Smooth muscle cell (in vitro differentiated cells): ENCODE results near the gene AHNAK. TPM values are rescaled to one million over a fixed set of nuclear protein-coding genes. Genes with fewer than 3 reads are reported as not detected.
"Not testable (repeated sequence)": the region's sequence is repeated elsewhere in the genome, so short reads cannot be mapped to it uniquely, and the experiment has no call there.

Experiments used
- DNase-seq: peaks from one replicate; lab custom pipeline; 2025; ENCODE audit not compliant: unreplicated experiment; lab: John Stamatoyannopoulos, UW
- H2AFZ ChIP-seq: fragments of 200-600 bp; sonication (generic); 2 replicates; pipeline ENCODE4 v1.6.0; 2016; ENCODE audit warnings: antibody characterized with exemption, low read depth, mild to moderate bottlenecking
- H3F3A ChIP-seq: fragments of 200-600 bp; sonication (generic); 2 replicates; pipeline ENCODE4 v1.6.0; 2017; ENCODE audit warnings: antibody characterized with exemption, low read depth
- H3K27ac ChIP-seq: fragments of 200-600 bp; sonication (generic); 2 replicates; pipeline ENCODE4 v1.5.1; 2016; ENCODE audit warnings: low read depth, mild to moderate bottlenecking
- H3K27me3 ChIP-seq: fragments of 200-600 bp; sonication (generic); 2 replicates; pipeline ENCODE4 v1.6.1; 2016; ENCODE audit warnings: low read depth, mild to moderate bottlenecking
- H3K36me3 ChIP-seq: fragments of 200-600 bp; sonication (generic); 2 replicates; pipeline ENCODE4 v1.5.1; 2016; ENCODE audit warnings: low read depth
- H3K4me1 ChIP-seq: fragments of 200-600 bp; sonication (generic); 2 replicates; pipeline ENCODE4 v1.5.1; 2016; ENCODE audit warnings: low read depth
- H3K4me2 ChIP-seq: fragments of 200-600 bp; sonication (generic); 2 replicates; pipeline ENCODE4 v1.6.0; 2016; ENCODE audit warnings: mild to moderate bottlenecking
- H3K4me3 ChIP-seq: fragments of 200-600 bp; sonication (generic); 2 replicates; pipeline ENCODE4 v1.5.1; 2016; ENCODE audit warnings: mild to moderate bottlenecking
- H3K79me2 ChIP-seq: fragments of 200-600 bp; sonication (generic); 2 replicates; pipeline ENCODE4 v1.6.0; 2016; ENCODE audit warnings: low read depth, mild to moderate bottlenecking
- H3K9ac ChIP-seq: fragments of 200-600 bp; sonication (generic); 2 replicates; pipeline ENCODE4 v1.6.0; 2016; ENCODE audit warnings: low read depth
- H3K9me3 ChIP-seq: fragments of 200-600 bp; sonication (generic); replicated peaks from 2 replicates; pipeline ENCODE4 v1.5.1; 2016; ENCODE audit warnings: low read depth
- H4K20me1 ChIP-seq: fragments of 200-600 bp; sonication (generic); 2 replicates; pipeline ENCODE4 v1.6.0; 2016; ENCODE audit warnings: low read depth
- CTCF ChIP-seq: fragments of 200-600 bp; sonication (generic); IDR thresholded peaks from 2 replicates; pipeline ENCODE4 v1.5.1; 2017; ENCODE audit warnings: borderline replicate concordance, mild to moderate bottlenecking, antibody characterized with exemption; ENCODE audit not compliant: insufficient read depth, poor library complexity, severe bottlenecking
- WGBS: methylation state at CpG from one replicate; pipeline ENCODE4 v1.1.7; 2016; ENCODE audit warnings: low lambda C conversion rate; 5-methylcytosine and 5-hydroxymethylcytosine counted together
- polyA plus RNA-seq: library from polyadenylated mRNA; unstranded; fragments of >200 nt; fragmentation: Nextera tagmentation; extraction: Ambion mirVana; gene quantifications from 2 replicates; pipeline ENCODE4 v1.2.1, GENCODE V29; 2016
- total RNA-seq: library from RNA; depleted of rRNA; stranded (reverse); fragments of >200 nt; gene quantifications from 2 replicates; pipeline ENCODE4 v1.2.3, GENCODE V29; 2014

AHNAK gene
- total and polyA plus RNA-seq, 2 experiments from 2014 or later: 27.2 to 229 TPM

GRCh38 chr11:62560566-62561103, 14.0 kb upstream of the AHNAK start:
- TF ChIP-seq CTCF: peak; percentile 81
- WGBS: 20% methylated on average over 2 of the region's 2 CpGs
- Histone ChIP-seq H3K27ac (peak overlapping the region; percentile 88), H3K36me3 (peaks cover 7% of the 10 kb centered on the region), H3K4me1 (peaks cover 23% of the 10 kb centered on the region), H4K20me1 (peaks cover 71% of the 10 kb centered on the region), H3K4me3 (no peak overlapping the region), H2AFZ (no peak overlapping the region), H3F3A (peaks cover 68% of the 10 kb centered on the region), H3K9ac (peak overlapping the region; percentile 28), H3K9me3 (no peaks in the 10 kb centered on the region), H3K27me3 (no peaks in the 10 kb centered on the region), H3K79me2 (peaks cover 24% of the 10 kb centered on the region), H3K4me2 (peak overlapping the region; percentile 69)
- DNase-seq: peak; percentile 38

GRCh38 chr11:62559626-62560025, 13.0 kb upstream of the AHNAK start:
- not testable (repeated sequence) for H3K9ac ChIP-seq, H2AFZ ChIP-seq, H3K27me3 ChIP-seq, H3K4me3 ChIP-seq, H3K9me3 ChIP-seq, H3K36me3 ChIP-seq, DNase-seq, H3K4me2 ChIP-seq
- Histone ChIP-seq H3F3A (peaks cover 62% of the 10 kb centered on the region), H4K20me1 (peaks cover 62% of the 10 kb centered on the region), H3K79me2 (peaks cover 15% of the 10 kb centered on the region), H3K4me1 (peaks cover 30% of the 10 kb centered on the region), H3K27ac (peak overlapping the region; percentile 49)
- 80% methylated on average over 5 of the region's 5 CpGs for WGBS

- H3K79me2 ChIP-seq: peaks cover 15% of the 10 kb centered on the region
Observed at GRCh38 chr11:62559204-62559603, 12.6 kb upstream of the AHNAK start.

GRCh38 chr11:62558669-62559068, 12.1 kb upstream of the AHNAK start:
- Histone ChIP-seq H3K9me3 (no peaks in the 10 kb centered on the region), H3F3A (peaks cover 66% of the 10 kb centered on the region), H3K4me1 (peaks cover 38% of the 10 kb centered on the region), H4K20me1 (peaks cover 58% of the 10 kb centered on the region), H3K4me3 (no peak overlapping the region), H3K4me2 (no peak overlapping the region), H3K27me3 (no peaks in the 10 kb centered on the region), H2AFZ (no peak overlapping the region), H3K27ac (peak overlapping the region; percentile 49), H3K79me2 (peaks cover 12% of the 10 kb centered on the region), H3K9ac (no peak overlapping the region), H3K36me3 (no peaks in the 10 kb centered on the region)
- DNase-seq: no peak
- TF ChIP-seq CTCF: no peak
- 66% methylated on average over 9 of the region's 9 CpGs for WGBS

More at GRCh38 chr11:62559204-62559603, 12.6 kb upstream of the AHNAK start:
- peaks cover 62% of the 10 kb centered on the region for H4K20me1 ChIP-seq
- peak overlapping the region; percentile 49 for H3K27ac ChIP-seq
- no peak overlapping the region for H3K4me3 ChIP-seq
- DNase-seq: no peak
- H3K4me1 ChIP-seq: peaks cover 34% of the 10 kb centered on the region
- H3K9me3 ChIP-seq: no peaks in the 10 kb centered on the region
- peaks cover 66% of the 10 kb centered on the region for H3F3A ChIP-seq
- H3K36me3 ChIP-seq: no peaks in the 10 kb centered on the region
- H3K9ac ChIP-seq: no peak overlapping the region
- no peaks in the 10 kb centered on the region for H3K27me3 ChIP-seq
- no peak for TF ChIP-seq CTCF
- no peak overlapping the region for H3K4me2 ChIP-seq
- no peak overlapping the region for H2AFZ ChIP-seq
- WGBS: 80% methylated on average over 8 of the region's 8 CpGs
